HS-27A (cell line): ENCODE measurements around the gene SALL4.
"Not testable (repeated sequence)": the region's sequence is repeated elsewhere in the genome, so short reads cannot be mapped to it uniquely, and the experiment has no call there.

Experiments used
- DNase-seq: peaks from one replicate; pipeline ENCODE4 v3.0.0-alpha.2; 2012; ENCODE audit warnings: low read depth, missing footprints

SALL4 gene

GRCh38 chr20:51763965-51764602 lies 38.2 kb downstream of the SALL4 start:
- DNase-seq, result no peak

- DNase-seq, result no peak
Observed at GRCh38 chr20:51760905-51761546, 41.3 kb downstream of the SALL4 start.

GRCh38 chr20:51759769-51760510 lies 42.4 kb downstream of the SALL4 start:
- no peak for DNase-seq

- no peak for DNase-seq
Observed at GRCh38 chr20:51758978-51759544, 43.3 kb downstream of the SALL4 start.

- no peak for DNase-seq
Observed at GRCh38 chr20:51757226-51757625, 45.1 kb downstream of the SALL4 start.

- no peak for DNase-seq
Observed at GRCh38 chr20:51756653-51757052, 45.7 kb downstream of the SALL4 start.

GRCh38 chr20:51753220-51753619 lies 49.1 kb downstream of the SALL4 start:
- not testable (repeated sequence) for DNase-seq

- DNase-seq, result peak; percentile 61
Observed at GRCh38 chr20:51752343-51752951, 49.9 kb downstream of the SALL4 start.

- DNase-seq, result no peak
Observed at GRCh38 chr20:51750770-51751388, 51.4 kb downstream of the SALL4 start.

- DNase-seq, result peak; percentile 91
Observed at GRCh38 chr20:51750037-51750769, 52.1 kb downstream of the SALL4 start.

- peak; percentile 36 for DNase-seq
Observed at GRCh38 chr20:51749674-51750036, 52.7 kb downstream of the SALL4 start.

- no peak for DNase-seq
Observed at GRCh38 chr20:51747182-51747911, 55.0 kb downstream of the SALL4 start.

GRCh38 chr20:51745804-51746203 lies 56.5 kb downstream of the SALL4 start:
- DNase-seq, result no peak

GRCh38 chr20:51740838-51741237 lies 61.5 kb downstream of the SALL4 start:
- no peak for DNase-seq

GRCh38 chr20:51740308-51740707 lies 62.0 kb downstream of the SALL4 start:
- not testable (repeated sequence) for DNase-seq

- DNase-seq, result no peak
Observed at GRCh38 chr20:51739722-51740249, 62.5 kb downstream of the SALL4 start.

- no peak for DNase-seq
Observed at GRCh38 chr20:51738877-51739447, 63.4 kb downstream of the SALL4 start.

GRCh38 chr20:51738261-51738660 lies 64.1 kb downstream of the SALL4 start:
- DNase-seq, result not testable (repeated sequence)

GRCh38 chr20:51736947-51737346 lies 65.4 kb downstream of the SALL4 start:
- DNase-seq, result no peak
